ENCODE data around the gene PRKCH. TPM values are rescaled to one million over a fixed set of nuclear protein-coding genes. Genes with fewer than 3 reads are reported as not detected.

The PRKCH gene
- total and polyA plus RNA-seq, 3 experiments from 2014 or later, result 165 to 369 (median 166) TPM

DNA sequence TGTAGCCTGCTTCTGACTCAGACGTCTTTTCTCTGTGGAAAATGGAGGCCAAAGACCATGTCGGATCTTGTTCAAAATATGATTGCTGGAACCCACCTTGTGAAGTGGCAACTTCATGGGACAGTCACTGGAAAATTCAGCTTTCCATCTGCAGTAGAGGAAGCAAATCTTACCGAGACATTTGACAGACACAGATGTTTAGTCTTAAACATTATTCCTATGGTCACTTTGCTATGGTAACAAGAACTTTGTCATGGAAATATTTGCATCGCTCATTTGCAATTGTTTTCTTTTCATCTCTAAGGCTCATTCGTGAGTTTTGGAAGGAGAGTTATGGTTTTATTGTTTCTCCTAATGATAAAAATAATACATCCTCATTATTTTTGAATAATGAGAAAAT is 275.6 kb downstream of the PRKCH start:
- peaks cover 22% of the 10 kb centered on the region for H3K4me1 ChIP-seq (ENCODE audit: insufficient read depth, low read length)
- H3K4me3 ChIP-seq (ENCODE audit: low read length), result no peak overlapping the region
- no peak overlapping the region for H3K27ac ChIP-seq (ENCODE audit: low read depth, low read length)
- CTCF ChIA-PET, result no interaction called here
- peaks cover 0 to 2% of the 10 kb centered on the region in 2 donors for H3K27me3 Mint-ChIP-seq
- H3K27me3 ChIP-seq (ENCODE audit: insufficient read depth, low read length, poor library complexity, severe bottlenecking), result no peaks in the 10 kb centered on the region
- no peak overlapping the region for H3K4me3 Mint-ChIP-seq
- no peak for DNase-seq
- H3K4me1 Mint-ChIP-seq, result peaks cover 29 to 38% (median 32%) of the 10 kb centered on the region in 3 donors
- H3K36me3 Mint-ChIP-seq, result peaks cover 0 to 2% (median 0%) of the 10 kb centered on the region in 3 donors
- H3K36me3 ChIP-seq (ENCODE audit: insufficient read depth, low read length), result no peaks in the 10 kb centered on the region
- no peak overlapping the region for H3K27ac Mint-ChIP-seq
- POLR2A ChIA-PET, result no interaction called here
- H3K9me3 ChIP-seq (ENCODE audit: low read length), result no peaks in the 10 kb centered on the region
- no peaks in the 10 kb centered on the region for H3K9me3 Mint-ChIP-seq

DNA sequence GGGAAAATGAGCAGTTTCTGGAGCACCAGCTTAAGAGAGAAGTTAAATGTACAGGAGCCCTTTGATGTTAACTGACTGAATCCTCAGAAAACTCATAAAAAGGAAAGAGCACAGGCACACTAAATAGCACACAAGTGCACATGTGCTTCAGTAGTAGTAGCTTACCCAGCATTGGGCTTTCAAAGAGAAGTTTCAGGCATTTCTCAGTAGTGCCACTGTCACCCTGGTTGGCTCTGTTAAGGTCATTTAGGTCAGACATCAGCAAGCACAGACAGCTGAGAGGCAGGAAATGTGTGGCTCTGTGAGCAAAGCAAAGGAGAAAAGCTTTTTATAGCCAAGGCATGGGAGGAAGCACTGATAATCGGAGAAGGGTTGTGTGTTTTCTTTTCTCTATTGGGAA is 277.6 kb downstream of the PRKCH start:
- Histone ChIP-seq H3K27ac (ENCODE audit: low read depth, low read length) (no peak overlapping the region), H3K9me3 (ENCODE audit: low read length) (no peaks in the 10 kb centered on the region), H3K4me3 (ENCODE audit: low read length) (no peak overlapping the region), H3K27me3 (ENCODE audit: insufficient read depth, low read length, poor library complexity, severe bottlenecking) (no peaks in the 10 kb centered on the region), H3K4me1 (ENCODE audit: insufficient read depth, low read length) (peaks cover 22% of the 10 kb centered on the region), H3K36me3 (ENCODE audit: insufficient read depth, low read length) (no peaks in the 10 kb centered on the region)
- ChIA-PET POLR2A (no interaction called here), CTCF (no interaction called here)
- Mint-ChIP-seq H3K4me3 (peak overlapping the region in 1 of 7 donors; percentile 3), H3K27ac (peak overlapping the region in 2 of 8 donors; percentile 44 to 88), H3K36me3 (peaks cover 0 to 2% (median 0%) of the 10 kb centered on the region in 3 donors), H3K9me3 (no peaks in the 10 kb centered on the region), H3K4me1 (peaks cover 24 to 30% (median 27%) of the 10 kb centered on the region in 3 donors), H3K27me3 (peaks cover 0 to 2% of the 10 kb centered on the region in 2 donors)
- DNase-seq, result peak in 1 of 5 donors; percentile 11

DNA sequence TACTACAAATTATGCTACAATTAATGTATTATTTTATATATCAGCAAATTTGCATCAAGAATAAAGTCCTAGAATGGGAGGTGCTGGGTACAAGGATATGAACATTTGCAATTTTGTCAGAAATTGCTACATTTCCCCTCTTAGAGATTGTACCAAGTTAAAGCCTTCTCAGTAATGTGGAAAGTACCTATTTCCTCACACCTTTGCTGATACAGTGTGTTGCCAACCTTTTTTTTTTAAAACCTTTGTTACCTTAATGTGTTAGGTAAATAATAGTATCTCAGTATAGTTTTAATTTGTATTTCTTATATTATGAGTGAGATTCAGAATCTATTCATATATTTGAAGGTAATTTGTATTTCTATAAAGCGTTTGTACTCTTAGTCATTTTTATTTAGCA is 278.6 kb downstream of the PRKCH start:
- Mint-ChIP-seq H3K27ac (no peak overlapping the region), H3K4me3 (no peak overlapping the region), H3K27me3 (peaks cover 0 to 2% of the 10 kb centered on the region in 2 donors), H3K9me3 (no peaks in the 10 kb centered on the region), H3K36me3 (peaks cover 0 to 2% (median 0%) of the 10 kb centered on the region in 3 donors), H3K4me1 (peaks cover 15 to 20% (median 17%) of the 10 kb centered on the region in 3 donors)
- H3K9me3 ChIP-seq (ENCODE audit: low read length), result no peaks in the 10 kb centered on the region
- POLR2A ChIA-PET, result no interaction called here
- no peak overlapping the region for H3K27ac ChIP-seq (ENCODE audit: low read depth, low read length)
- DNase-seq, result no peak
- no peaks in the 10 kb centered on the region for H3K36me3 ChIP-seq (ENCODE audit: insufficient read depth, low read length)
- peaks cover 15% of the 10 kb centered on the region for H3K4me1 ChIP-seq (ENCODE audit: insufficient read depth, low read length)
- H3K27me3 ChIP-seq (ENCODE audit: insufficient read depth, low read length, poor library complexity, severe bottlenecking), result no peaks in the 10 kb centered on the region
- H3K4me3 ChIP-seq (ENCODE audit: low read length), result no peak overlapping the region
- CTCF ChIA-PET, result no interaction called here

Other genes starting within 250 kb of the PRKCH start
- gene TMEM30B, start 40.2 kb upstream of the PRKCH start, total RNA-seq, result 1 to 10 TPM; 1.7 to 1.9 TPM
- 6.5 TPM for gene TMEM30B, start 40.2 kb upstream of the PRKCH start, polyA plus RNA-seq